A673 (cell line): Measurements from ENCODE around the gene STAP1.

Source experiments
- CTCF ChIP-seq: fragments of 300-800, 200-600 bp; sonication (generic); conservative IDR thresholded peaks from 2 replicates; pipeline ENCODE4 v1.5.1; 2017; ENCODE audit warnings: low read depth, mild to moderate bottlenecking, antibody characterized with exemption, low read length, moderate library complexity, mixed read lengths
- EZH2 ChIP-seq: fragments of 200-600 bp; sonication (generic); IDR thresholded peaks from 2 replicates; pipeline ENCODE4 v1.6.1; 2017; ENCODE audit warnings: borderline replicate concordance, low read depth, mild to moderate bottlenecking, mixed read lengths, antibody characterized with exemption, low read length; ENCODE audit not compliant: poor library complexity, severe bottlenecking

- TF ChIP-seq CTCF, result no peak
- TF ChIP-seq EZH2, result no peak
Measured at GRCh38 chr4:67587156-67587555, 28.6 kb downstream of the STAP1 start.
